Glutamatergic neuron (in vitro differentiated cells): ENCODE results near the gene CT47B1. TPM values are rescaled to one million over a fixed set of nuclear protein-coding genes. Genes with fewer than 3 reads are reported as not detected.
"Not testable (repeated sequence)": the region's sequence is repeated elsewhere in the genome, so short reads cannot be mapped to it uniquely, and the experiment has no call there.

Source experiments
- DNase-seq: peaks from one replicate; pipeline ENCODE4 v3.0.0; 2022
- H3K27ac Mint-ChIP-seq: one replicate; pipeline ENCODE4 v1.8.0; 2020; ENCODE audit warnings: mild to moderate bottlenecking, mixed read lengths, inconsistent platforms; ENCODE audit not compliant: unreplicated experiment
- H3K27me3 Mint-ChIP-seq: one replicate; pipeline ENCODE4 v1.8.0; 2020; ENCODE audit warnings: mild to moderate bottlenecking, moderate library complexity, mixed read lengths, inconsistent platforms; ENCODE audit not compliant: unreplicated experiment
- H3K36me3 Mint-ChIP-seq: one replicate; pipeline ENCODE4 v1.8.0; 2020; ENCODE audit warnings: mild to moderate bottlenecking, mixed read lengths, inconsistent platforms; ENCODE audit not compliant: unreplicated experiment
- H3K4me1 Mint-ChIP-seq: one replicate; pipeline ENCODE4 v1.8.0; 2020; ENCODE audit warnings: mild to moderate bottlenecking, low read depth, mixed read lengths, inconsistent platforms; ENCODE audit not compliant: unreplicated experiment
- H3K4me3 Mint-ChIP-seq: one replicate; pipeline ENCODE4 v1.8.0; 2020; ENCODE audit warnings: mild to moderate bottlenecking, mixed read lengths, inconsistent platforms; ENCODE audit not compliant: unreplicated experiment
- H3K9me3 Mint-ChIP-seq: one replicate; pipeline ENCODE4 v1.8.0; 2020; ENCODE audit warnings: mild to moderate bottlenecking, moderate library complexity, mixed read lengths, inconsistent platforms; ENCODE audit not compliant: unreplicated experiment
- CTCF ChIP-seq: fragments of 200-600 bp; sonication (generic); IDR thresholded peaks from one replicate; pipeline ENCODE4 v1.5.0; 2021; ENCODE audit not compliant: partially characterized antibody, unreplicated experiment
- long read RNA-seq: library from polyadenylated mRNA; unstranded; transcript quantifications from one replicate; pipeline ENCODE4 v2.0.0, GENCODE V29; 2020; ENCODE audit not compliant: unreplicated experiment
- total RNA-seq: library from RNA; stranded (reverse); fragmentation: NEBNext Ultra II Directional; extraction: Animal tissue kit (Norgen Biotek cat#: 25700); gene quantifications from one replicate; pipeline ENCODE4 v1.2.1, GENCODE V29; 2021; ENCODE audit not compliant: unreplicated experiment

Gene CT47B1
- not detected for total RNA-seq
- long read RNA-seq: 0 reads

- DNase-seq, H3K9me3 Mint-ChIP-seq: not testable (repeated sequence)
Observed at GRCh38 chrX:120875766-120876165, at the start of gene CT47B1. TSS of gene CT47B1 (minus strand) at chrX:120875866. CDS start at chrX:120875670, 196 bp downstream.

DNA sequence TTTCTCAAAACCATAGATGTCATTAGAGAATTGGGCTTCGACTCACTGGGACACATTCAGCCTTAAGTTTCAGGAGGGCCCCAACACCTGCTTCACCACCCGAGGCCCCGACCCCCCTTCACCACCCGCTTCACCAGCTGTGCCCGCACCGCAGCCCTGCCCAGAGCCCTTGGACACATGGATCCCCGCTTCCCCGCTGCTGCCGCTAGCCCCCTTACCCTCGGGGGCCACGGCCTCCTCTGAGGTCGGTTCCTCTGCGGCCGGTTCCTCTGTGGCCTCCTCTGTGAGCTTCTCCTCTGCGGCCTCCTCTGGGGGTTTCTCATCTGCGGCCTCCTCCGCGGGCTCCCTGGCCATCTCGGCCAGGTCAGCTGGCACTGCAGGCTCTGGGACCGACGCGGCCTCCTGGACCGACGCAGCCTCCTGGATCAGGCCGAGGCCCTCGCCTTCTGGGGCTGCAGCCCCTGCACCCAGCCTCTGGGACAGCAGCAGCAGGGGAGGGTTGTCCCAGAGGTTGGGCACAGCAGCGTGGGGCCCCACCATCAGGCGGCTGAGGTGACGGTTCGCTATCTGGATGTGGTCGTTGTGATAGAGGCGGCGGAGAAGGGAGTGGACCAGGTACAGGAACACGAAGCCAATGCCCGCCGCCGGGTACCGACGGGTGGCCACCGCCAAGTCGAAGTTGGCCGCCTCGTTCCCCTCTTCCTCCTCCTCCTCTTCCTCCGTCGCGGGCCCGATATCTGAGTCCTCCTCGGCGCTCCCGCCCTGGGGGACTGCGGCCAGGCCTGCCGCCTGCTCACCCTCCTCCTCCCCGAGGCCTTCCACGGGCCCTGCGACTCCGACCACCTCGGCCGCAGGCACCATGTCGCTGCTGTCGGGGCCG, 748 bp downstream of the CT47B1 start:
- Mint-ChIP-seq H3K4me1 (no peaks in the 10 kb centered on the region), H3K9me3 (no peaks in the 10 kb centered on the region), H3K27me3 (no peaks in the 10 kb centered on the region), H3K4me3 (no peak overlapping the region), H3K27ac (no peak overlapping the region), H3K36me3 (no peaks in the 10 kb centered on the region)
- no peak for DNase-seq
- no peak for TF ChIP-seq CTCF

More at GRCh38 chrX:120875766-120876165, at the start of gene CT47B1:
- H3K4me1 Mint-ChIP-seq, H3K27ac Mint-ChIP-seq, H3K36me3 Mint-ChIP-seq, H3K4me3 Mint-ChIP-seq, H3K27me3 Mint-ChIP-seq: not testable (repeated sequence)

- no peak for DNase-seq
- Mint-ChIP-seq H3K4me1 (no peaks in the 10 kb centered on the region), H3K9me3 (no peaks in the 10 kb centered on the region)
Observed at GRCh38 chrX:120857240-120857639, 18.4 kb downstream of the CT47B1 start.

DNA sequence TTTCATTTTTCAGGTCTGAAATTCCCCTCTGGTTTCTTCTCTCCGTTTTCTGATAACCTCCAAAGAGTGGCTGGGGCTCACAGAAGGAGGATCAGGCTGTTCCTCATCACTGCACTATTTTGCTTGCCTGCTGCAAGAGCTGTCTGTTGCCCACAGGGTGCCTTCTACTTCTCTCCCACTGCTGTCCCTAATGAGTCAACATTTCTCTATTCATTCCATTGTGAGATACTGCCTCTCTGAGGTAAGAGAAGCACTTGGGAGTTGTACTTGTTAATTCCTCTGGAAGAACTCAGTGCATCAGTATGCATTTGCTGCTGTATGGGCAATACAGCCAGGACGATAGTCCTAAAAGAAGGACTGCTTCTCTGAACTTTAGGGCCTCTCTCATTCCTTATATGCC, 34.8 kb downstream of the CT47B1 start:
- no peak overlapping the region for H3K4me3 Mint-ChIP-seq
- no peak for TF ChIP-seq CTCF
- H3K4me1 Mint-ChIP-seq: no peaks in the 10 kb centered on the region
- H3K27ac Mint-ChIP-seq: no peak overlapping the region
- peaks cover under 1% of the 10 kb centered on the region for H3K27me3 Mint-ChIP-seq
- H3K36me3 Mint-ChIP-seq: no peaks in the 10 kb centered on the region
- DNase-seq: no peak
- no peaks in the 10 kb centered on the region for H3K9me3 Mint-ChIP-seq

More at GRCh38 chrX:120857240-120857639, 18.4 kb downstream of the CT47B1 start:
- Mint-ChIP-seq H3K4me3 (no peak overlapping the region), H3K27me3 (no peaks in the 10 kb centered on the region), H3K27ac (no peak overlapping the region), H3K36me3 (no peaks in the 10 kb centered on the region)
- no peak for TF ChIP-seq CTCF

DNA sequence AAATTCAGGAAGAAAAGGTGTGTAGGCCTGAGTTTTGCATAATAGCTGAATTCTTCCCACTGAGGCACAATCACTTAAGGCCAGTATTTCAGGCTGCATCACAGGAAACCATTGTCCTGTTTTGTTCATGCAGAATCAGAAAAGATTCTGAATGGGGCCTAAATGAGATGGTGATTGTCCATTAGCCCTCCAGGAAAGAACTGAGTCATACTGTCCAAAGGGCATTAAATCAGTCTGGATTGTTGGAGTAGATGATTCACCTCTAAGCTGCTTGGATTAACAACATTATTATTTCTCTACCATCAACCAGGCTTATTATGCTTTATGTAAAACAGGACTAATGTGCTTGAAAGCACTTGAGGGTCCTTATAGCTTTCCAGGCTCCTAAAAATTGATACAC, 36.2 kb downstream of the CT47B1 start:
- Mint-ChIP-seq H3K36me3 (no peaks in the 10 kb centered on the region), H3K27me3 (peaks cover 2% of the 10 kb centered on the region), H3K4me3 (no peak overlapping the region), H3K4me1 (no peaks in the 10 kb centered on the region), H3K9me3 (no peaks in the 10 kb centered on the region), H3K27ac (no peak overlapping the region)
- DNase-seq: no peak
- no peak for TF ChIP-seq CTCF

- H3K4me3 Mint-ChIP-seq, DNase-seq, H3K36me3 Mint-ChIP-seq, H3K27ac Mint-ChIP-seq, H3K4me1 Mint-ChIP-seq, H3K9me3 Mint-ChIP-seq: not testable (repeated sequence)
- H3K27me3 Mint-ChIP-seq: peaks cover 10% of the 10 kb centered on the region
Observed at GRCh38 chrX:120827213-120827612, 48.5 kb downstream of the CT47B1 start.
